GM23338 (cell line): ENCODE measurements around the gene PRR14L. TPM values are rescaled to one million over a fixed set of nuclear protein-coding genes. Genes with fewer than 3 reads are reported as not detected.

ENCODE experiments used
- CREB1 ChIP-seq: fragments of 250-450 bp; sonication (Bioruptor Pico); IDR thresholded peaks from 2 replicates; pipeline ENCODE4 v1.5.0; 2020; ENCODE audit warnings: low read depth, mild to moderate bottlenecking, moderate library complexity
- JUNB ChIP-seq: IDR thresholded peaks from one replicate; pipeline ENCODE4 v1.6.1; 2016; ENCODE audit warnings: antibody characterized with exemption; ENCODE audit not compliant: unreplicated experiment
- NANOG ChIP-seq: IDR thresholded peaks from 2 replicates; pipeline ENCODE4 v1.6.1; 2016; ENCODE audit warnings: antibody characterized with exemption, borderline replicate concordance
- POLR2AphosphoS5 ChIP-seq: IDR thresholded peaks from 2 replicates; pipeline ENCODE4 v1.6.1; 2016; ENCODE audit warnings: antibody characterized with exemption, low read depth
- STAT1 ChIP-seq: IDR thresholded peaks from one replicate; pipeline ENCODE4 v1.6.1; 2016; ENCODE audit warnings: antibody characterized with exemption; ENCODE audit not compliant: unreplicated experiment
- ZNF114 ChIP-seq: fragments of 250-450 bp; sonication (Bioruptor Pico); IDR thresholded peaks from 2 replicates; pipeline ENCODE4 v1.5.0; 2020; ENCODE audit warnings: mild to moderate bottlenecking, moderate library complexity
- polyA plus RNA-seq: library from polyadenylated mRNA; unstranded; fragments of >200 nt; fragmentation: Nextera tagmentation; extraction: Ambion mirVana; gene quantifications from 2 replicates; pipeline ENCODE4 v1.2.1, GENCODE V29; 2016
- total RNA-seq: library from RNA; depleted of rRNA; stranded (reverse); fragments of >200 nt; shearing (Covaris generic); gene quantifications from 2 replicates; pipeline ENCODE4 v1.2.3, GENCODE V29; 2014
- TF ChIP-seq, protein P1 (sequence below): fragments of 250-450 bp; sonication (Bioruptor Pico); IDR thresholded peaks from 2 replicates; pipeline ENCODE4 v1.5.0; 2020; ENCODE audit warnings: mild to moderate bottlenecking, moderate library complexity
- TF ChIP-seq, protein P2 (sequence below), 2 experiments: fragments of 200-600 bp in 1 of 2; sonication (generic) in 1 of 2; conservative IDR thresholded peaks; 2 replicates each; pipeline versions ENCODE4 v1.5.1 to v1.6.1; 2016 to 2017; ENCODE audit warnings: antibody characterized with exemption in 2 of 2, low read depth in 2 of 2, mild to moderate bottlenecking in 2 of 2, moderate library complexity in 1 of 2
- TF ChIP-seq, protein P3 (sequence below): IDR thresholded peaks from 2 replicates; pipeline ENCODE4 v1.6.1; 2016; ENCODE audit warnings: antibody characterized with exemption

Gene PRR14L
- total and polyA plus RNA-seq, 2 experiments from 2014 or later = 46.3 to 54.0 TPM

DNA sequence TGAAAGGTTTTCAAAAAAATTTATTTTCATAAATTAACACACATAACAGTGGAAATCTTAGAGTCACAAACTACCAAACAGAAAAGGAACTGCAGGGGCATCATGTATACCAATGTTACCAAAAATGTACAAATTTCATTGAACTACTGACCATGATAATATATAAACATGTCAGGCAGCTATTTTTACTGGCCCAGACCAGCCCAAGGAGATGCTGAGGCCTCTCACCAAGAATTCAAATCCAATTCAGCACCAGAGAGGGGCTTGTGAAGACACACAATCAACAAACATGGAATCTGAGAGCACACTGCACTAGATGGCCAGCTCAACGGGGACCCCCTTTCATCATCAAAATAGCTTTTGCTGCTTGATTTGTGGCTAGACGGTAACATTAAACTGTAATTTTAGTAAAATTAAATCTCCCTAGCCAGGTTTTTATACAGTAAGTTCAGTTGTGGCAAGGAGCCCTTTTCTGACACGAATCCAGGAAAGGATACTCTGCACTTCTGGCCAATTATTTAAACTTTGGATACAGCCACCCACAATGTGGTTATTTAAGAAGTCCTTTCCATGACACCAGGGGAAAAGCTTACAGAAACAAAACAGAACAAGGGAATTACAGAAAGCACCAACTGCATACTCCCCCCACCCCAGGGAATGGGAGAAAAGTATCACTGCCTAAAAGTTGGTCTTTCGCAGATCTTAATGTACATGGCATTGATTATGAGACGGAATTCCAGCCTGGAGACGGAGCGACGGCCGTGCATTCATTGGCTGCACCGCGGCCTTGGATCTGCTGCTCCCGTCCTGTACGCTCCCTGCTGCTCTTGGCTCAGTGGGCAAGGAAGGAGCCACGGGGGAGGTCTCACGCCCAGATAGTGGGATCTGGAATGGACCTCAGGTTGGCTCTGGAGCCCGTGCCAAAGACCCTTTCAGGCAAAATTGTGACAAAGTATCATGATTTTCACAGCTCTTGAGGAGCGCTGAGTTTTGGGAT lies 68.3 kb downstream of the PRR14L start (continued):
- TF ChIP-seq, protein P1, sequence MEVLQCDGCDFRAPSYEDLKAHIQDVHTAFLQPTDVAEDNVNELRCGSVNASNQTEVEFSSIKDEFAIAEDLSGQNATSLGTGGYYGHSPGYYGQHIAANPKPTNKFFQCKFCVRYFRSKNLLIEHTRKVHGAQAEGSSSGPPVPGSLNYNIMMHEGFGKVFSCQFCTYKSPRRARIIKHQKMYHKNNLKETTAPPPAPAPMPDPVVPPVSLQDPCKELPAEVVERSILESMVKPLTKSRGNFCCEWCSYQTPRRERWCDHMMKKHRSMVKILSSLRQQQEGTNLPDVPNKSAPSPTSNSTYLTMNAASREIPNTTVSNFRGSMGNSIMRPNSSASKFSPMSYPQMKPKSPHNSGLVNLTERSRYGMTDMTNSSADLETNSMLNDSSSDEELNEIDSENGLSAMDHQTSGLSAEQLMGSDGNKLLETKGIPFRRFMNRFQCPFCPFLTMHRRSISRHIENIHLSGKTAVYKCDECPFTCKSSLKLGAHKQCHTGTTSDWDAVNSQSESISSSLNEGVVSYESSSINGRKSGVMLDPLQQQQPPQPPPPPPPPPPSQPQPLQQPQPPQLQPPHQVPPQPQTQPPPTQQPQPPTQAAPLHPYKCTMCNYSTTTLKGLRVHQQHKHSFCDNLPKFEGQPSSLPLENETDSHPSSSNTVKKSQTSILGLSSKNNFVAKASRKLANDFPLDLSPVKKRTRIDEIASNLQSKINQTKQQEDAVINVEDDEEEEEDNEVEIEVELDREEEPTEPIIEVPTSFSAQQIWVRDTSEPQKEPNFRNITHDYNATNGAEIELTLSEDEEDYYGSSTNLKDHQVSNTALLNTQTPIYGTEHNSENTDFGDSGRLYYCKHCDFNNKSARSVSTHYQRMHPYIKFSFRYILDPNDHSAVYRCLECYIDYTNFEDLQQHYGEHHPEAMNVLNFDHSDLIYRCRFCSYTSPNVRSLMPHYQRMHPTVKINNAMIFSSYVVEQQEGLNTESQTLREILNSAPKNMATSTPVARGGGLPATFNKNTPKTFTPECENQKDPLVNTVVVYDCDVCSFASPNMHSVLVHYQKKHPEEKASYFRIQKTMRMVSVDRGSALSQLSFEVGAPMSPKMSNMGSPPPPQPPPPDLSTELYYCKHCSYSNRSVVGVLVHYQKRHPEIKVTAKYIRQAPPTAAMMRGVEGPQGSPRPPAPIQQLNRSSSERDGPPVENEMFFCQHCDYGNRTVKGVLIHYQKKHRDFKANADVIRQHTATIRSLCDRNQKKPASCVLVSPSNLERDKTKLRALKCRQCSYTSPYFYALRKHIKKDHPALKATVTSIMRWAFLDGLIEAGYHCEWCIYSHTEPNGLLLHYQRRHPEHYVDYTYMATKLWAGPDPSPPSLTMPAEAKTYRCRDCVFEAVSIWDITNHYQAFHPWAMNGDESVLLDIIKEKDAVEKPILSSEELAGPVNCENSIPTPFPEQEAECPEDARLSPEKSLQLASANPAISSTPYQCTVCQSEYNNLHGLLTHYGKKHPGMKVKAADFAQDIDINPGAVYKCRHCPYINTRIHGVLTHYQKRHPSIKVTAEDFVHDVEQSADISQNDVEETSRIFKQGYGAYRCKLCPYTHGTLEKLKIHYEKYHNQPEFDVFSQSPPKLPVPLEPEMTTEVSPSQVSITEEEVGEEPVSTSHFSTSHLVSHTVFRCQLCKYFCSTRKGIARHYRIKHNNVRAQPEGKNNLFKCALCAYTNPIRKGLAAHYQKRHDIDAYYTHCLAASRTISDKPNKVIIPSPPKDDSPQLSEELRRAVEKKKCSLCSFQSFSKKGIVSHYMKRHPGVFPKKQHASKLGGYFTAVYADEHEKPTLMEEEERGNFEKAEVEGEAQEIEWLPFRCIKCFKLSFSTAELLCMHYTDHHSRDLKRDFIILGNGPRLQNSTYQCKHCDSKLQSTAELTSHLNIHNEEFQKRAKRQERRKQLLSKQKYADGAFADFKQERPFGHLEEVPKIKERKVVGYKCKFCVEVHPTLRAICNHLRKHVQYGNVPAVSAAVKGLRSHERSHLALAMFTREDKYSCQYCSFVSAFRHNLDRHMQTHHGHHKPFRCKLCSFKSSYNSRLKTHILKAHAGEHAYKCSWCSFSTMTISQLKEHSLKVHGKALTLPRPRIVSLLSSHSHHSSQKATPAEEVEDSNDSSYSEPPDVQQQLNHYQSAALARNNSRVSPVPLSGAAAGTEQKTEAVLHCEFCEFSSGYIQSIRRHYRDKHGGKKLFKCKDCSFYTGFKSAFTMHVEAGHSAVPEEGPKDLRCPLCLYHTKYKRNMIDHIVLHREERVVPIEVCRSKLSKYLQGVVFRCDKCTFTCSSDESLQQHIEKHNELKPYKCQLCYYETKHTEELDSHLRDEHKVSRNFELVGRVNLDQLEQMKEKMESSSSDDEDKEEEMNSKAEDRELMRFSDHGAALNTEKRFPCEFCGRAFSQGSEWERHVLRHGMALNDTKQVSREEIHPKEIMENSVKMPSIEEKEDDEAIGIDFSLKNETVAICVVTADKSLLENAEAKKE = no peak
- TF ChIP-seq CREB1 (no peak), STAT1 (no peak), ZNF114 (no peak), JUNB (no peak), NANOG (no peak), POLR2AphosphoS5 (no peak)
- TF ChIP-seq, protein P2, sequence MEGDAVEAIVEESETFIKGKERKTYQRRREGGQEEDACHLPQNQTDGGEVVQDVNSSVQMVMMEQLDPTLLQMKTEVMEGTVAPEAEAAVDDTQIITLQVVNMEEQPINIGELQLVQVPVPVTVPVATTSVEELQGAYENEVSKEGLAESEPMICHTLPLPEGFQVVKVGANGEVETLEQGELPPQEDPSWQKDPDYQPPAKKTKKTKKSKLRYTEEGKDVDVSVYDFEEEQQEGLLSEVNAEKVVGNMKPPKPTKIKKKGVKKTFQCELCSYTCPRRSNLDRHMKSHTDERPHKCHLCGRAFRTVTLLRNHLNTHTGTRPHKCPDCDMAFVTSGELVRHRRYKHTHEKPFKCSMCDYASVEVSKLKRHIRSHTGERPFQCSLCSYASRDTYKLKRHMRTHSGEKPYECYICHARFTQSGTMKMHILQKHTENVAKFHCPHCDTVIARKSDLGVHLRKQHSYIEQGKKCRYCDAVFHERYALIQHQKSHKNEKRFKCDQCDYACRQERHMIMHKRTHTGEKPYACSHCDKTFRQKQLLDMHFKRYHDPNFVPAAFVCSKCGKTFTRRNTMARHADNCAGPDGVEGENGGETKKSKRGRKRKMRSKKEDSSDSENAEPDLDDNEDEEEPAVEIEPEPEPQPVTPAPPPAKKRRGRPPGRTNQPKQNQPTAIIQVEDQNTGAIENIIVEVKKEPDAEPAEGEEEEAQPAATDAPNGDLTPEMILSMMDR (conservative IDR thresholded peaks at IDR 0.05; ENCODE audit: low read depth in 2 of 2) = no peak
- TF ChIP-seq, protein P3, sequence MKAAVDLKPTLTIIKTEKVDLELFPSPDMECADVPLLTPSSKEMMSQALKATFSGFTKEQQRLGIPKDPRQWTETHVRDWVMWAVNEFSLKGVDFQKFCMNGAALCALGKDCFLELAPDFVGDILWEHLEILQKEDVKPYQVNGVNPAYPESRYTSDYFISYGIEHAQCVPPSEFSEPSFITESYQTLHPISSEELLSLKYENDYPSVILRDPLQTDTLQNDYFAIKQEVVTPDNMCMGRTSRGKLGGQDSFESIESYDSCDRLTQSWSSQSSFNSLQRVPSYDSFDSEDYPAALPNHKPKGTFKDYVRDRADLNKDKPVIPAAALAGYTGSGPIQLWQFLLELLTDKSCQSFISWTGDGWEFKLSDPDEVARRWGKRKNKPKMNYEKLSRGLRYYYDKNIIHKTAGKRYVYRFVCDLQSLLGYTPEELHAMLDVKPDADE = no peak
